Measurements from ENCODE around the gene ANKRD39.

DNA sequence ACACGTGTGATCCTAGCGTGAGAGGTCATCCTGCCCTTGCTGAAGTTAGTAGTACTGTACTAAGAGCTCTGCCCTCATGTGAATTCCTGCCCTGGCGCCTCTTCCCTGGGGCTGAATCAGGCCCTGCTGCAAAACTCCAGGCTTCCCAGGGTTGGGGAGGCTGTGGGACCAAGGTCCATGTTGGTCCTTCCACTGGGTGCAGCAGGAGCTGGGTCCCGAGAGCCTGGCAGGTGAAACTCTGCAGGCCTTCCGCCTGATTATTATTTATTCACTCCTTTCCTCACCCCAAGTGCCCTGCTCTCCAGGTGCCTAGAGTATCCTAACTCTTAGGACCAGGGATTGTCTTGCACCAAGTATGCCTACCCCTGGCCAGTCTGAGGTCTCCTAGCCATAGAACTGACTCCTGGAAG, 47.0 kb downstream of the ANKRD39 start:
- TF ChIP-seq POLR2A (IDR thresholded peaks at IDR 0.05) = no peak
- TF ChIP-seq, protein P1, sequence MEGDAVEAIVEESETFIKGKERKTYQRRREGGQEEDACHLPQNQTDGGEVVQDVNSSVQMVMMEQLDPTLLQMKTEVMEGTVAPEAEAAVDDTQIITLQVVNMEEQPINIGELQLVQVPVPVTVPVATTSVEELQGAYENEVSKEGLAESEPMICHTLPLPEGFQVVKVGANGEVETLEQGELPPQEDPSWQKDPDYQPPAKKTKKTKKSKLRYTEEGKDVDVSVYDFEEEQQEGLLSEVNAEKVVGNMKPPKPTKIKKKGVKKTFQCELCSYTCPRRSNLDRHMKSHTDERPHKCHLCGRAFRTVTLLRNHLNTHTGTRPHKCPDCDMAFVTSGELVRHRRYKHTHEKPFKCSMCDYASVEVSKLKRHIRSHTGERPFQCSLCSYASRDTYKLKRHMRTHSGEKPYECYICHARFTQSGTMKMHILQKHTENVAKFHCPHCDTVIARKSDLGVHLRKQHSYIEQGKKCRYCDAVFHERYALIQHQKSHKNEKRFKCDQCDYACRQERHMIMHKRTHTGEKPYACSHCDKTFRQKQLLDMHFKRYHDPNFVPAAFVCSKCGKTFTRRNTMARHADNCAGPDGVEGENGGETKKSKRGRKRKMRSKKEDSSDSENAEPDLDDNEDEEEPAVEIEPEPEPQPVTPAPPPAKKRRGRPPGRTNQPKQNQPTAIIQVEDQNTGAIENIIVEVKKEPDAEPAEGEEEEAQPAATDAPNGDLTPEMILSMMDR (IDR thresholded peaks at IDR 0.05) = no peak

Data from adrenal gland (tissue), 5 donors.